ENCODE results near the gene PARVG.

The PARVG gene

DNA sequence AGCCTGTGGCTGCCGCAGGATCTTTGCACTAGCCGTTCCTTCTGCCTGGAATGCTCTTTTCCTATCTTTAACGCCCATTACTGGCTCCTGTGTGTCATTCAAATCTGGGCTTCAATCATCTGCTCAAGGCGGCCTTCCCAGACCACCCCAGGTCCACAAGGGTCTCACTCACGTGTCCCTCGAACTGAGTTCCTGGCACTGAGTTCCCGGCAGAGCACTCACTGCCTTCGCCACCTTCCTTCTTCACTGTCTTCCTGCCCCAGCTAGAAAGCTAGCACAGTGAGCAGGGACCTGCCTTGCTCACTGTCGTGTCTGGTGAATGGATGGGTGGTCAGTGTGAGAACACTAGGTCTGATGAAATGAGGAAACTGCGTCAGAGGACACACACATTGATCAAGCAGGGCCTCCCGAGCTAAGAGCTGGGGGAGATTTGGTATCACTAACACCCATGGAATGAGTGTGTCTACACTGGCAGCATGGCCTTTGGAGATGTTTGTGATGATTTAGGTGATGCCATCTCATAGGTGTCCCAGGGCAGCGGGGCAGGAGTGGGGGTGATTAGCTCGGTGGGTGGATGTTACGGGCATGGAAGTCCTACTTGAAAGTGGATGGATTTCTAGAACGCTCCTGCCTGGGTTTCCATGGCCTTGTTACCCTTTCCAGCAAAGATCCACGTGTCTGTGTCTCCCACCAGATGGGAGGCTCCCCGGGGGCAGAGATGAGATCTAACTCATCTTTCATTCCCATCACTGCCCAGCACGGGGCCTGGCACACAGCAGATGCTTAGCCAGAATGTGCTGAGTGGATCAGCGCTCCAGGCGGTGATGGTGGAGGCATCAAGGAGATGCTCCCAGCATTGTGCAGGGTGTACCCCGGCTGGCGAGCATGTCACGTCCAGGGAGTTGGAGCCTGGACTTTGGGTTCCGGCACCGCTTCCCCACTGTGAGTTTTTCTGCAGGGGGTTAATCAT, 67.5 kb downstream of the PARVG start:
- no peak for DNase-seq

DNA sequence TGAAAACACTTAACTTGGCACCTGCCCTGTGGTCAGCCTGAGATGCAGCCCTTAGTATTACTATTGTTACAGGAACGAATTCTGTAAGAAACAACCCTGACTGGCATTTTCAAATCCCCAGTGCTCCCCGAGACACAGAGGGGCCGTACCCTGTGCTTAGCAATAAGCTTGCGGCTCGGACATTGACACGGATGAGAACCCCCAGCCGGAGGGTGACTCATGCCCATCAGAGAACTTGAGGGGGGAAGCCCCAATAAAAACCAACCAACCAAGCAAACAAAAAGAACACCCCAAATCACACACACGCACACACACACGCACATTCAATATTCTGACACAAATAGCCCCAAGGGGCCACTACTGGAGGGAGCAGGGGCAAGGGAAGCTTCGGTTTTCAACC, 68.2 kb downstream of the PARVG start:
- no peak for DNase-seq

GRCh38 chr22:44249376-44250147, 68.8 kb downstream of the PARVG start:
- no peak for DNase-seq

DNA sequence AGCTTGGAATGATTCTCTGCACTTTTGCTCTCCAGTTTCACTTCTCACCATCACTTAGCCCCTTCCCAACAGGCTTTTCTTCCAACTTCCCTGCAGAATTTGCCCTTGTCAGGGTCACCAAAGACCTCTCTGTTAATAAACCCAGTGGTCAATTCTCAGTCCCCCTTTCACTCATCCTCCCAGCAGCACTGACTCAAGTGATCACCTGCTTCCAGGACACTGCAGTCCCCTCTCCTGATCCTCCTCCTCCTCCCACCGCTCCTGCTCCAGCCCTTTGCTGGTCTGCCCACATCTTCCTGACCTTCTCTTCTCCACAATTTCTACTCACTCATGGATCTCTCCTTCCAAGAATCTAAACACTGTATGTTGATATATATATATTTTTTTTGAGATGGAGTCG, 74.1 kb downstream of the PARVG start:
- no peak for DNase-seq

DNA sequence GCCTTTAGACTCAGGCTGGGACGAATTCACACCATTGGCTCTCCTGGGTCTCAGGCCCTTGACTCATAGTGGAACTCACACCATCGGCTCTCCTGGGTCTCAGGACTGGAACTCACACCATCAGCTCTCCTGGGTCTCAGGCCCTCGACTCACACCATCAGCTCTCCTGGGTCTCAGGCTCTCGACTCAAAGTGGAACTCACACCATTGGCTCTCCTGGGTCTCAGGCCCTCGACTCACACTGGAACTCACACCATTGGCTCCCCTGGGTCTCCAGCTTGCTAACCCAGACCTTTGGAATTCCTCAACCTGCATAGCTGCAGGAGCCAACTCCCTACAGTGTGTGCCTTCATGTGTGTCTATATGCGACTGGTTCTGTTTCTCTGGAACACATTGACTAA, 75.4 kb downstream of the PARVG start:
- no peak for DNase-seq

DNA sequence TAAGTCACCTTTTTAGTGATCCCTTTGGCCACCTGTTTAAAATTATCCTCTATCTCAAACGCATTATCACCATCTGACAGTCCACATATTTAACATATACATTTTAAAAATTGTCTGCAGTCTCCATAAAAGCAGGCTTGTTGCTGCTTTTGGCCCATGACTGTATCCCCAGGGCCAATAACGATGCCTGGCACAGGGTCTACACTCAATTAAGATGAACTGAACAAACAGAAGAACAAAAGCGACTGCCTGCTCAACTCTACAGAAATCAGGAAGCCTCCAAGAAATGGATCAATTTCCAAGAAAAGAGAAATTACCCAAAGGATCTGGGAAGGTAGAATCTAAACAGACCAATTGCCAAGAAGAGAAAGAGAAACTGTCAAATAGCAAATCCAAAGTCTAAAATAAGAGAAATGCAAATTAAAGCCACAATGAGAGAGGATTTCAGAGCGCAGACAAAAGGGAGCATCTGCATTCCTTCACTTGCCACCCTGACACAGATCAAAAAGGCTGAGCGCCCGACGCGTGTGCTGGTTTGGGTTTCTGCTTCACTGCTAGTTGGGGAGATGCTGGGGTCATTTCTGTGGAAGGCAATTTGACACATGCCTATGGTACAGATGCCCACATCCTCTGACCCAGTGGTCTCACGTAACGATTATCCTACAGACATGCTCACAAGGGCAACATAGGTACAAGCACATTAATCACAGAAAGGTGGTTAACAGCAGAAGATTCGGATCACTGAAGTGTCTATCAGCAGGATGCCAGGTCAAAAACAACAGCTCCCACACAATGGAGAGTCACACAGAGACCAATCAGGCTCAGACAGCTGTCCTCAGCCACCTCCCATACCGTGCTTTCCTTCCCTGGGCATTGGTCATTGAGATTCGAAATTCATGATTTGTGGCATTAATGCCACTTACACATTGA, 76.1 kb downstream of the PARVG start:
- no peak for DNase-seq
